Neuronal stem cell (in vitro differentiated cells): ENCODE results near the gene ACAD9.

Experiments
- DNase-seq: peaks from one replicate; pipeline ENCODE4 v3.0.0-alpha.2; 2013; ENCODE audit warnings: low spot score
- H2AFZ ChIP-seq: one replicate; pipeline ENCODE4 v1.6.1; 2013; ENCODE audit warnings: mild to moderate bottlenecking, low read length, inconsistent platforms
- H2AK5ac ChIP-seq: 2 replicates; pipeline ENCODE4 v1.6.1; 2013; ENCODE audit warnings: low read depth, mild to moderate bottlenecking, inconsistent platforms, low read length, moderate library complexity, mixed read lengths
- H2BK120ac ChIP-seq: 2 replicates; pipeline ENCODE4 v1.6.1; 2013; ENCODE audit warnings: low read depth, mild to moderate bottlenecking, inconsistent platforms, low read length, moderate library complexity, mixed read lengths
- H2BK12ac ChIP-seq: one replicate; pipeline ENCODE4 v1.6.1; 2013; ENCODE audit warnings: low read length, inconsistent platforms
- H2BK15ac ChIP-seq: 2 replicates; pipeline ENCODE4 v1.6.1; 2013; ENCODE audit warnings: mild to moderate bottlenecking, low read length, inconsistent platforms, mixed read lengths
- H2BK5ac ChIP-seq: one replicate; pipeline ENCODE4 v1.6.1; 2013; ENCODE audit warnings: inconsistent platforms, mild to moderate bottlenecking, low read length, moderate library complexity
- H3K14ac ChIP-seq: one replicate; pipeline ENCODE4 v1.6.1; 2013; ENCODE audit warnings: low read length, inconsistent platforms
- H3K18ac ChIP-seq: 2 replicates; pipeline ENCODE4 v1.6.1; 2013; ENCODE audit warnings: low read length, inconsistent platforms
- H3K23ac ChIP-seq: 2 replicates; pipeline ENCODE4 v1.6.1; 2013; ENCODE audit warnings: low read depth, mild to moderate bottlenecking, mixed read lengths, low read length, inconsistent platforms; ENCODE audit not compliant: poor library complexity
- H3K27ac ChIP-seq: replicated peaks from 3 replicates; pipeline ENCODE4 v1.5.1; 2013; ENCODE audit warnings: low read length, inconsistent platforms
- H3K27me3 ChIP-seq, 3 experiments: 2 replicates each; pipeline ENCODE4 v1.6.1; 2013; ENCODE audit warnings: low read length in 3 of 3, mild to moderate bottlenecking in 2 of 3, inconsistent platforms in 1 of 3, low read depth in 1 of 3, mixed read lengths in 1 of 3, moderate library complexity in 1 of 3; ENCODE audit not compliant: control insufficient read depth in 3 of 3, insufficient read depth in 3 of 3
- H3K36me3 ChIP-seq, 2 donors: replicated peaks in 1 of 2; 2 replicates each; pipeline ENCODE4 v1.6.1; 2013; ENCODE audit warnings: low read length in 2 of 2; ENCODE audit not compliant: control insufficient read depth in 2 of 2, insufficient read depth in 2 of 2
- H3K4ac ChIP-seq: 2 replicates; pipeline ENCODE4 v1.6.1; 2013; ENCODE audit warnings: inconsistent platforms, mild to moderate bottlenecking, low read length, moderate library complexity
- H3K4me1 ChIP-seq, 2 donors: 1 replicate in 1 of 2; 2 replicates in 1 of 2; pipeline ENCODE4 v1.6.1; 2013; ENCODE audit warnings: low read length in 2 of 2, low read depth in 1 of 2; ENCODE audit not compliant: control insufficient read depth in 2 of 2, insufficient read depth in 1 of 2
- H3K4me2 ChIP-seq: one replicate; pipeline ENCODE4 v1.6.1; 2013; ENCODE audit warnings: mild to moderate bottlenecking, low read length, inconsistent platforms; ENCODE audit not compliant: insufficient read depth, poor library complexity, severe bottlenecking
- H3K4me3 ChIP-seq, 2 donors: 2 replicates each; pipeline ENCODE4 v1.5.1; 2013; ENCODE audit warnings: low read length in 2 of 2, mild to moderate bottlenecking in 2 of 2, inconsistent platforms in 1 of 2, moderate library complexity in 1 of 2
- H3K79me1 ChIP-seq: one replicate; pipeline ENCODE4 v1.6.1; 2013; ENCODE audit warnings: low read depth, mild to moderate bottlenecking, inconsistent platforms, low read length, moderate library complexity
- H3K9ac ChIP-seq: one replicate; pipeline ENCODE4 v1.6.1; 2013; ENCODE audit warnings: mild to moderate bottlenecking, low read depth, low read length, inconsistent platforms; ENCODE audit not compliant: poor library complexity
- H3K9me3 ChIP-seq, 2 donors: replicated peaks in 1 of 2; 2 replicates each; pipeline versions ENCODE3 to v1.6.1; 2013; ENCODE audit warnings: low read length in 2 of 2, mild to moderate bottlenecking in 2 of 2, inconsistent platforms in 1 of 2, low read depth in 1 of 2, mixed read lengths in 1 of 2, moderate library complexity in 1 of 2; ENCODE audit not compliant: control insufficient read depth in 2 of 2, insufficient read depth in 1 of 2
- H4K8ac ChIP-seq: one replicate; pipeline ENCODE4 v1.6.1; 2013; ENCODE audit warnings: low read depth, mild to moderate bottlenecking, inconsistent platforms, low read length, moderate library complexity
- H4K91ac ChIP-seq: one replicate; pipeline ENCODE4 v1.6.1; 2013; ENCODE audit warnings: low read length, low read depth, mild to moderate bottlenecking, inconsistent platforms; ENCODE audit not compliant: poor library complexity
- WGBS, 2 donors: extraction: QIAGEN DNeasy Blood & Tissue Kit; methylation state at CpG; one replicate each; pipeline ENCODE4 v1.1.7; 2013; ENCODE audit warnings: missing lambda C conversion rate in 2 of 2, mixed read lengths in 1 of 2; ENCODE audit not compliant: insufficient read length in 2 of 2, insufficient replicate concordance in 1 of 2; ENCODE audit errors: extremely low coverage in 2 of 2; 5-methylcytosine and 5-hydroxymethylcytosine counted together

The ACAD9 gene

DNA sequence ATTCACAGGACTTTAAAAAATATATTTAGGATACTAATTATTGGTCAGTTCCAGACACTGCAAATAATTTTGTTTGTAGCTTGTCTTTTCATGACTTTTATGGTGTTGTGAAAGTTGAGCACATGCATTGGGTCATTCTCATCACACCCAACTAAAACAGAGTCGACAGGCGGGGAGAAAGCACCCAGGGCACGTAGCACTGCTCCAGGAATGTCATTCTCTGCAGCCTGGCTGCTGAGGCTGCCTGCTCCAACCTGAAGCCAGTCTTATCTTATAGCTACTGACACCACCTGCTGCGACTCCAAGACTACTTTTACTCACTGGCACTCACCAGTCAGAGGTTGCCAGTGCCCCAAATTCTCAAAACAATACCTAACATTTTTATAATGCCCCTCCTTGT is 56.9 kb downstream of the ACAD9 start:
- H2BK15ac ChIP-seq: no peak overlapping the region
- no peak overlapping the region for H2BK12ac ChIP-seq
- no peak overlapping the region for H2BK5ac ChIP-seq
- H3K36me3 ChIP-seq: peaks cover 0 to 6% of the 10 kb centered on the region in 2 donors
- H3K23ac ChIP-seq: no peak overlapping the region
- no peak overlapping the region for H3K18ac ChIP-seq
- H3K4me3 ChIP-seq: no peak overlapping the region
- peaks cover 0 to 2% of the 10 kb centered on the region in 2 donors for H3K9me3 ChIP-seq
- DNase-seq: no peak
- H3K4me2 ChIP-seq: no peak overlapping the region
- no peak overlapping the region for H2BK120ac ChIP-seq
- no peaks in the 10 kb centered on the region for H3K27me3 ChIP-seq
- no peak overlapping the region for H4K91ac ChIP-seq
- H3K9ac ChIP-seq: no peak overlapping the region
- H3K4me1 ChIP-seq: no peaks in the 10 kb centered on the region
- H4K8ac ChIP-seq: no peak overlapping the region
- H3K79me1 ChIP-seq: no peaks in the 10 kb centered on the region
- H2AFZ ChIP-seq: no peak overlapping the region
- no CpG with 5 or more reads among the region's 4 CpGs for WGBS, 2 donors
- no peak overlapping the region for H3K27ac ChIP-seq
- H3K4ac ChIP-seq: no peak overlapping the region
- H3K14ac ChIP-seq: no peak overlapping the region
- H2AK5ac ChIP-seq: no peak overlapping the region

DNA sequence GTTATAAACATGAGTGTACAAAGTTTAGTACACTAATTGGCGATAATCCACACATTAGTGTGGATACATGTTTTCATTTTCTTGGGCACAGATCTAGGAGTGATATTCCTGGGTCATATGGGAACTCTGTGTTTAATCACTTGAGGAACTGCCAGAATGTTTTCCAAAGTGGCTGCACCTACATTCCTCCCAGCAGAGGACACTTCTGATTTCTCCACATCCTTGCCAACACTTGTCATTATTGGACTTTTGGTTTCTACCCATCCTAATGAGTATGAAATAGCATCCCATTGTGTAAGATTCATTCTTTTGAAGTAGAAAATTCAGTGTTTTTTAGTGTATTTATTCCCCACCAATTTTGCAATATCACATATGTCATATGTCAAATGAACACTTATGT is 60.8 kb downstream of the ACAD9 start:
- Histone ChIP-seq H2BK120ac (no peak overlapping the region), H3K4ac (no peak overlapping the region), H2BK12ac (no peak overlapping the region), H4K8ac (no peak overlapping the region), H3K79me1 (no peaks in the 10 kb centered on the region), H3K9me3 (peaks cover 0 to 1% of the 10 kb centered on the region in 2 donors), H3K27me3 (no peaks in the 10 kb centered on the region), H3K18ac (no peak overlapping the region), H3K27ac (no peak overlapping the region), H2AFZ (no peak overlapping the region), H2AK5ac (no peak overlapping the region), H3K36me3 (peaks cover 0 to 6% of the 10 kb centered on the region in 2 donors), H2BK15ac (no peak overlapping the region), H4K91ac (no peak overlapping the region), H3K4me1 (no peaks in the 10 kb centered on the region), H2BK5ac (no peak overlapping the region), H3K4me2 (no peak overlapping the region), H3K9ac (no peak overlapping the region), H3K4me3 (no peak overlapping the region), H3K14ac (no peak overlapping the region), H3K23ac (no peak overlapping the region)
- WGBS, 2 donors: no CpG with 5 or more reads among the region's 1 CpG
- DNase-seq: no peak

DNA sequence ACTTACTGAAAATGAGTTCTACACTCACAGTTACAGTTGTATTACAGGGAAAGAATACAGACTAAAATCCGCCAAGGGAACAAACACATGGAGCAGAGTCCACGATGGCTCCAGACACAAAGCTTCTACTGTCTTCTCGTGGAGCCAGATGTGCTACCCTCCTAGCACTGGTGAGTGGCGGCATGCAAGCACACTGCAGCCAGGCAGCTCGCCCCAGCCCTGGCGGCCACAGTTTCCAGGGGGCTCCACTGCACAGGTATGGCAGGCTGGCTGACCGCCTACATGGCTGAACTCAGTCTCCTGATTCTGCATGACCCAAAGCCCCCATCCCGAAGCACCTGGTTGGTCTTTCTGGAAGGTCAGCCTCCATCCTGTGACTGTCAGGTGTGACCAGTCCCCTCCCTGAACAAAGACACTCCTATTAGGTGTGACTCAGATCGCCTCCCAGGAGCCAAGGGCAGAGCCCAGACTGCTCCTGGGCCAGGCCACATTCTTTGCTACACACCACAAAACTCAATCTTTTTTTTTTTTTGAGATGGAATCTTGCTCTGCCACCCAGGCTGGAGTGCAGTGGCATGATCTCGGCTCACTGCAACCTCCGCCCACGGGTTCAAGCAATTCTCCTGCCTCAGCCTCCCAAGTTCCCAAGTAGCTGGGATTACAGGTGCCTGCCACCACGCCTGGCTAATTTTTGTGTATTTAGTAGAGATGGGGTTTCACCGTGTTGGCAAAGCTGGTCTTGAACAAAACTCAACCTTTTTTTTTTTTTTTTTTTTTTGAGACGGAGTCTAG is 62.9 kb downstream of the ACAD9 start:
- Histone ChIP-seq H4K91ac (no peak overlapping the region), H3K9ac (no peak overlapping the region), H2BK15ac (no peak overlapping the region), H3K27ac (no peak overlapping the region), H2BK12ac (peak overlapping the region; percentile 84), H2AFZ (no peak overlapping the region), H3K4me2 (no peak overlapping the region), H3K79me1 (no peaks in the 10 kb centered on the region), H3K4me1 (no peaks in the 10 kb centered on the region), H2BK120ac (no peak overlapping the region), H4K8ac (no peak overlapping the region), H3K27me3 (no peaks in the 10 kb centered on the region), H3K36me3 (peaks cover 0 to 6% of the 10 kb centered on the region in 2 donors), H3K23ac (no peak overlapping the region), H2BK5ac (no peak overlapping the region), H3K4me3 (no peak overlapping the region), H3K18ac (peak overlapping the region; percentile 57), H3K14ac (no peak overlapping the region), H3K9me3 (peaks cover 0 to 1% of the 10 kb centered on the region in 2 donors), H2AK5ac (peak overlapping the region; percentile 75), H3K4ac (peak overlapping the region; percentile 93)
- no peak for DNase-seq
- WGBS, 2 donors: no CpG with 5 or more reads among the region's 15 CpGs

DNA sequence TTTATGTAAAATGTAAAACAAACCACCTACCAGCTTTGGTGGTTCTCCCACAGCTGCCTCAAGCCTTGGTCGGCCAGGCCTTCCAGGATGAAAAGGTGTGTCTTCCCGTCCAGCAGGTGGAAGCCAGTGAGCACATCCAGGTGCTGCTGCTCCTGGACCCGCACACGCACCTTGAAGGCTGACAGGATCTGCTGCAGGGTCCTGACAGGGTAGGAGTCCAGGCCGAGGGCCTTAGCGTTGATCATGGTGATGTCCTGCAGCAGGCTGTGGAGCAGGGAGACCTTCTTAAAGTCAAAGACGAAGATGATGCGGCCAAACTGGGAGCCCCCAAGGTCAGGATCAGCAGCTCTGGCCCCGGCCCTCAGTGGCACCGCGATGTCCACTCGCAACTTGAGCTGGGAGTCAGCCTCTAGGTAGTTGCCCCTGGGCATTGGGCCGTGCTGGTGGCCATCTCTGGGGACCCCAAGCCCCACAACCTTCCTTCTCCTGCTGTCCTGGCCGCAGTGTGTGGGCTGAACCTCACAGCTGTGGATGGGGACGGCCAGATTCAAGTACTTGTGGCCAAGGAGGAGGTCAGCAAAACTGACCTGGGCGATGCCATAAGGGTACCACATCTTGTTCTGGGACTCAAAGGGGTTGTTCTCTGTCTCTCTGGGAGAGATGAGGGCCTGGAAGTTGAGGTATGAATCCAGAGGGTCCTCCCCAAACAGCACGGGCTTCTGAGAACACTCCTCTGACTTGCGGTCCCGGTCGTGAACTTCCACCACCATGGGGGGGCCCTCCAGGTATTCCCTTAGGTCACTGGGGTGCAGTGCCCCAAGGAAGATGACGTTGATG is 65.8 kb downstream of the ACAD9 start:
- DNase-seq: no peak
- peaks cover 0 to 6% of the 10 kb centered on the region in 2 donors for H3K36me3 ChIP-seq
- no peak overlapping the region for H3K23ac ChIP-seq
- H2BK15ac ChIP-seq: no peak overlapping the region
- no peak overlapping the region for H2BK120ac ChIP-seq
- H3K18ac ChIP-seq: peak overlapping the region; percentile 31
- WGBS, 2 donors: no CpG with 5 or more reads among the region's 21 CpGs
- H3K9me3 ChIP-seq: peaks cover 0 to 1% of the 10 kb centered on the region in 2 donors
- no peaks in the 10 kb centered on the region for H3K79me1 ChIP-seq
- H2AK5ac ChIP-seq: peak overlapping the region; percentile 50
- H3K4me1 ChIP-seq: peaks cover 0 to 1% of the 10 kb centered on the region in 2 donors
- no peak overlapping the region for H3K27ac ChIP-seq
- no peak overlapping the region for H3K4me3 ChIP-seq
- no peak overlapping the region for H4K91ac ChIP-seq
- no peaks in the 10 kb centered on the region for H3K27me3 ChIP-seq
- no peak overlapping the region for H3K4ac ChIP-seq
- no peak overlapping the region for H4K8ac ChIP-seq
- no peak overlapping the region for H2BK12ac ChIP-seq
- no peak overlapping the region for H3K9ac ChIP-seq
- H2BK5ac ChIP-seq: peak overlapping the region; percentile 29
- H3K4me2 ChIP-seq: no peak overlapping the region
- H3K14ac ChIP-seq: no peak overlapping the region
- no peak overlapping the region for H2AFZ ChIP-seq
